Fibroblast of lung (primary cell): ENCODE results near the gene ZNF534. TPM values are rescaled to one million over a fixed set of nuclear protein-coding genes. Genes with fewer than 3 reads are reported as not detected.

Experiments used
- DNase-seq, 2 donors: peaks; one replicate each; pipeline versions ENCODE4 v3.0.0 to v3.0.0-alpha.2; 2010; ENCODE audit warnings: low read depth in 2 of 2
- H2AFZ ChIP-seq: 2 replicates; pipeline ENCODE4 v1.5.1; 2012; ENCODE audit warnings: low read length, control low read depth, inconsistent platforms
- H3K27ac ChIP-seq: 2 replicates; pipeline ENCODE4 v1.5.1; 2011; ENCODE audit warnings: low read length, control low read depth; ENCODE audit not compliant: insufficient read depth
- H3K27me3 ChIP-seq: 2 replicates; pipeline ENCODE4 v1.5.1; 2011; ENCODE audit warnings: mild to moderate bottlenecking, low read length; ENCODE audit not compliant: control insufficient read depth, insufficient read depth
- H3K36me3 ChIP-seq: 2 replicates; pipeline ENCODE4 v1.5.1; 2011; ENCODE audit warnings: low read length; ENCODE audit not compliant: control insufficient read depth, insufficient read depth
- H3K4me1 ChIP-seq: 2 replicates; pipeline ENCODE4 v1.5.1; 2011; ENCODE audit warnings: low read length; ENCODE audit not compliant: control insufficient read depth, insufficient read depth; ENCODE audit errors: extremely low read depth
- H3K4me2 ChIP-seq: 2 replicates; pipeline ENCODE4 v1.5.1; 2011; ENCODE audit warnings: low read length, control low read depth; ENCODE audit not compliant: insufficient read depth; ENCODE audit errors: extremely low read depth
- H3K4me3 ChIP-seq, 4 experiments: fragments of 200-600 bp in 1 of 4; sonication (generic) in 1 of 4; replicated peaks in 1 of 4; 2 replicates each; pipeline ENCODE4 v1.5.1; 2011 to 2016; ENCODE audit warnings: low read length in 4 of 4, low read depth in 3 of 4, mild to moderate bottlenecking in 3 of 4, control low read depth in 2 of 4, inconsistent platforms in 1 of 4, mixed read lengths in 1 of 4; ENCODE audit not compliant: insufficient read depth in 1 of 4; ENCODE audit errors: control extremely low read depth in 1 of 4
- H3K79me2 ChIP-seq: 2 replicates; pipeline ENCODE4 v1.5.1; 2012; ENCODE audit warnings: mild to moderate bottlenecking, low read length, inconsistent platforms; ENCODE audit not compliant: control insufficient read depth, insufficient read depth
- H3K9ac ChIP-seq: 2 replicates; pipeline ENCODE4 v1.5.1; 2011; ENCODE audit warnings: mild to moderate bottlenecking, low read length, control low read depth; ENCODE audit not compliant: insufficient read depth
- H3K9me3 ChIP-seq: 2 replicates; pipeline ENCODE4 v1.5.1; 2012; ENCODE audit warnings: low read depth, low read length; ENCODE audit not compliant: control insufficient read depth, insufficient read depth
- H4K20me1 ChIP-seq: 2 replicates; pipeline ENCODE4 v1.5.1; 2011; ENCODE audit warnings: low read length; ENCODE audit not compliant: control insufficient read depth, insufficient read depth; ENCODE audit errors: extremely low read depth
- CTCF ChIP-seq, 2 donors: IDR thresholded peaks in 1 of 2; conservative IDR thresholded peaks in 1 of 2; 1 replicate in 1 of 2; 2 replicates in 1 of 2; pipeline ENCODE4 v1.5.1; 2011 to 2012; ENCODE audit warnings: low read length in 2 of 2, control low read depth in 1 of 2, inconsistent platforms in 1 of 2, low read depth in 1 of 2, mild to moderate bottlenecking in 1 of 2
- EZH2 ChIP-seq: IDR thresholded peaks from 2 replicates; pipeline ENCODE4 v1.5.1; 2012; ENCODE audit warnings: low read length, control low read depth, mild to moderate bottlenecking; ENCODE audit errors: missing control alignments
- polyA plus RNA-seq, 2 donors: library from polyadenylated mRNA; depleted of rRNA in 1 of 2; stranded (reverse) in 1 of 2; unstranded in 1 of 2; fragments of >200 nt; gene quantifications; 2 replicates each; pipeline ENCODE4 v1.2.1, GENCODE V29; 2011 to 2012; ENCODE audit warnings: missing spikeins in 1 of 2
- total RNA-seq: library from RNA; depleted of rRNA; stranded (reverse); fragments of >200 nt; gene quantifications from 2 replicates; pipeline ENCODE4 v1.2.1, GENCODE V29; 2014

ZNF534 gene
- total and polyA plus RNA-seq, 2 donors (not counting 1 experiment from before 2014, with no cell fraction given), result 0.05 to 0.17 TPM

GRCh38 chr19:52492201-52492993 is 63.4 kb downstream of the ZNF534 start:
- Histone ChIP-seq H3K79me2 (no peaks in the 10 kb centered on the region), H3K27me3 (no peaks in the 10 kb centered on the region), H3K27ac (no peak overlapping the region), H3K36me3 (no peaks in the 10 kb centered on the region), H3K4me1 (no peaks in the 10 kb centered on the region), H3K9me3 (no peaks in the 10 kb centered on the region), H3K4me3 (no peak overlapping the region), H3K4me2 (no peak overlapping the region), H4K20me1 (no peaks in the 10 kb centered on the region), H2AFZ (no peak overlapping the region), H3K9ac (no peak overlapping the region)
- TF ChIP-seq EZH2 (no peak), CTCF (conservative IDR thresholded peaks at IDR 0.05 in 1 of 2, IDR thresholded peaks at IDR 0.05 in 1 of 2; ENCODE audit: low read depth in 1 of 2, low read length in 2 of 2) (no peak)
- no peak for DNase-seq

- no peaks in the 10 kb centered on the region for H3K27me3 ChIP-seq
- H3K4me2 ChIP-seq, result no peak overlapping the region
- H3K4me3 ChIP-seq, result no peak overlapping the region
- no peaks in the 10 kb centered on the region for H3K4me1 ChIP-seq
- H3K27ac ChIP-seq, result no peak overlapping the region
- TF ChIP-seq EZH2 (no peak), CTCF (conservative IDR thresholded peaks at IDR 0.05 in 1 of 2, IDR thresholded peaks at IDR 0.05 in 1 of 2; ENCODE audit: low read depth in 1 of 2, low read length in 2 of 2) (no peak)
- H3K9ac ChIP-seq, result no peak overlapping the region
- H3K36me3 ChIP-seq, result no peaks in the 10 kb centered on the region
- no peak for DNase-seq
- H3K79me2 ChIP-seq, result no peaks in the 10 kb centered on the region
- H3K9me3 ChIP-seq, result no peaks in the 10 kb centered on the region
- no peaks in the 10 kb centered on the region for H4K20me1 ChIP-seq
- no peak overlapping the region for H2AFZ ChIP-seq
Measured at GRCh38 chr19:52492994-52493470, 64.1 kb downstream of the ZNF534 start.

- Histone ChIP-seq H3K27me3 (no peaks in the 10 kb centered on the region), H3K9me3 (no peaks in the 10 kb centered on the region), H4K20me1 (no peaks in the 10 kb centered on the region), H3K9ac (no peak overlapping the region), H3K27ac (no peak overlapping the region), H3K36me3 (no peaks in the 10 kb centered on the region), H3K4me1 (no peaks in the 10 kb centered on the region), H3K4me3 (no peak overlapping the region), H2AFZ (no peak overlapping the region), H3K4me2 (no peak overlapping the region), H3K79me2 (no peaks in the 10 kb centered on the region)
- no peak for DNase-seq
- TF ChIP-seq CTCF (conservative IDR thresholded peaks at IDR 0.05 in 1 of 2, IDR thresholded peaks at IDR 0.05 in 1 of 2; ENCODE audit: low read depth in 1 of 2, low read length in 2 of 2), result no peak
- no peak for TF ChIP-seq EZH2
Measured at GRCh38 chr19:52494518-52494917, 65.6 kb downstream of the ZNF534 start.
